Measurements from ENCODE around the gene NDUFB10.

DNA sequence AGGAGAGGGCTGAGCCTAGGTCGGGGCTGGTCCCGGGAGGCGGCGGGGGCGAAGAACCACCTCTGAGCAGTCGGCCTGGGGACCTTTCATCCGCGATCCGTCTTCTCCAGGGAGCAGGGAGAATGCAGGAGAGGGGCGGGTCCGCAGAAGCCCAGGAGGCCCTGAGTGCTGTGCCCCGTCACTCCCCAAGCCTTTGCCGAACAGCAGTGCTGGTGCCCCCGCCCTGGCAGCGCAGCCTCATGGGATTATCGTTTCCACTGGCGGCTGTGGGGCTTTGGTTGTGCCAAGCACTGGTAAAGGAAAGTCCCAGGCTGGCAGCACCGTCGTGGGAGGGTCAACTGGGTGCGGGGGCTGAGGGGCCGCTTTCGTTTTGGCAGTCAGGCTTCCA, 13.1 kb downstream of the NDUFB10 start:
- TF ChIP-seq, protein P1, sequence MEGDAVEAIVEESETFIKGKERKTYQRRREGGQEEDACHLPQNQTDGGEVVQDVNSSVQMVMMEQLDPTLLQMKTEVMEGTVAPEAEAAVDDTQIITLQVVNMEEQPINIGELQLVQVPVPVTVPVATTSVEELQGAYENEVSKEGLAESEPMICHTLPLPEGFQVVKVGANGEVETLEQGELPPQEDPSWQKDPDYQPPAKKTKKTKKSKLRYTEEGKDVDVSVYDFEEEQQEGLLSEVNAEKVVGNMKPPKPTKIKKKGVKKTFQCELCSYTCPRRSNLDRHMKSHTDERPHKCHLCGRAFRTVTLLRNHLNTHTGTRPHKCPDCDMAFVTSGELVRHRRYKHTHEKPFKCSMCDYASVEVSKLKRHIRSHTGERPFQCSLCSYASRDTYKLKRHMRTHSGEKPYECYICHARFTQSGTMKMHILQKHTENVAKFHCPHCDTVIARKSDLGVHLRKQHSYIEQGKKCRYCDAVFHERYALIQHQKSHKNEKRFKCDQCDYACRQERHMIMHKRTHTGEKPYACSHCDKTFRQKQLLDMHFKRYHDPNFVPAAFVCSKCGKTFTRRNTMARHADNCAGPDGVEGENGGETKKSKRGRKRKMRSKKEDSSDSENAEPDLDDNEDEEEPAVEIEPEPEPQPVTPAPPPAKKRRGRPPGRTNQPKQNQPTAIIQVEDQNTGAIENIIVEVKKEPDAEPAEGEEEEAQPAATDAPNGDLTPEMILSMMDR (IDR thresholded peaks at IDR 0.05), result no peak
- no peak for TF ChIP-seq POLR2A (IDR thresholded peaks at IDR 0.05)

Measured in testis (tissue), 2 donors.